Stimulated activated CD8-positive, alpha-beta memory T cell treated with anti-CD3 and anti-CD28 coated beads, Interleukin-12 subunit alpha, Interleukin-12 subunit beta, amount 100 ng/mL, for 4 hours (primary cell): ENCODE results near the gene SPOCK1.

ENCODE experiments used
- DNase-seq: peaks from one replicate; pipeline ENCODE4 v3.0.0-alpha.2; 2020; ENCODE audit warnings: low read depth

SPOCK1 gene

GRCh38 chr5:137146402-137146890 lies 352.7 kb downstream of the SPOCK1 start:
- DNase-seq: no peak

- no peak for DNase-seq
Observed at GRCh38 chr5:137145721-137146120, 353.4 kb downstream of the SPOCK1 start.

- DNase-seq: no peak
Observed at GRCh38 chr5:137144656-137145055, 354.5 kb downstream of the SPOCK1 start.

- no peak for DNase-seq
Observed at GRCh38 chr5:137142764-137143605, 356.1 kb downstream of the SPOCK1 start.

- no peak for DNase-seq
Observed at GRCh38 chr5:137142346-137142745, 356.8 kb downstream of the SPOCK1 start.

GRCh38 chr5:137141779-137142178 lies 357.3 kb downstream of the SPOCK1 start:
- no peak for DNase-seq

- DNase-seq: no peak
Observed at GRCh38 chr5:137136991-137137632, 362.0 kb downstream of the SPOCK1 start.

- no peak for DNase-seq
Observed at GRCh38 chr5:137134920-137135532, 364.1 kb downstream of the SPOCK1 start.

- no peak for DNase-seq
Observed at GRCh38 chr5:137129886-137130680, 369.0 kb downstream of the SPOCK1 start.

GRCh38 chr5:137128012-137128411 lies 371.1 kb downstream of the SPOCK1 start:
- DNase-seq: no peak

- no peak for DNase-seq
Observed at GRCh38 chr5:137126829-137127228, 372.3 kb downstream of the SPOCK1 start.

GRCh38 chr5:137122558-137122957 lies 376.6 kb downstream of the SPOCK1 start:
- no peak for DNase-seq

GRCh38 chr5:137122075-137122474 lies 377.1 kb downstream of the SPOCK1 start:
- DNase-seq: no peak

GRCh38 chr5:137119321-137119720 lies 379.8 kb downstream of the SPOCK1 start:
- DNase-seq: no peak

- DNase-seq: no peak
Observed at GRCh38 chr5:137118629-137119028, 380.5 kb downstream of the SPOCK1 start.

GRCh38 chr5:137115152-137115551 lies 384.0 kb downstream of the SPOCK1 start:
- no peak for DNase-seq

- no peak for DNase-seq
Observed at GRCh38 chr5:137114529-137114928, 384.6 kb downstream of the SPOCK1 start.

- DNase-seq: no peak
Observed at GRCh38 chr5:137113939-137114338, 385.2 kb downstream of the SPOCK1 start.

GRCh38 chr5:137113161-137113560 lies 386.0 kb downstream of the SPOCK1 start:
- DNase-seq: no peak

GRCh38 chr5:137105351-137106035 lies 393.6 kb downstream of the SPOCK1 start:
- no peak for DNase-seq

- DNase-seq: no peak
Observed at GRCh38 chr5:137101544-137101943, 397.6 kb downstream of the SPOCK1 start.
